RPMI7951 (cell line): ENCODE data around the gene RBM33. TPM values are rescaled to one million over a fixed set of nuclear protein-coding genes. Genes with fewer than 3 reads are reported as not detected.
A peak's percentile ranks its signal among the peaks of the same experiment; 100 is the strongest.

Experiments used
- DNase-seq: peaks from one replicate; pipeline ENCODE4 v3.0.0-alpha.2; 2012; ENCODE audit warnings: low read depth
- total RNA-seq: library from RNA; depleted of rRNA; stranded (reverse); fragments of >200 nt; shearing (Covaris generic); gene quantifications from 2 replicates; pipeline ENCODE4 v1.2.3, GENCODE V29; 2014

The RBM33 gene
- total RNA-seq, 1 experiment from 2014 or later = 12.7 TPM

DNA sequence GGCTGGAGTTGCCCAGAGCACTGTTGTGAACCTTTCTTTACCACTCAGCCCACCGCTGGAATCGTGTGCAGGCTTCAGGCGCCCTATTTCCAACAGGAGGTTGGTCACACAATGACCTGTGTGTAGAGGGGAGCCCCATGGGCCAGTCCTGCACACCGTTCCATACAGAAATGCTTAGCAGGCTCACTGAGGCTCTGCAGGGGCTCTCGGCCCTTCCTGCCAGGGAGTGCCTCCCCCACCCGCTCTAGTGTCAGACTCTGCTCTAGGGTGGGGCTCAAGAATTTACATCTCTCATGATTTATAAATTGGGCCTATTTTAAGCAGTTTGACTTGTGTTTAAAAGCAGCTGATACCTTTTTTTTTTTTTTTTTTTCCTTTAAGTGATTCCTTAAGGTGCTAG lies 125.8 kb downstream of the RBM33 start:
- DNase-seq = no peak

DNA sequence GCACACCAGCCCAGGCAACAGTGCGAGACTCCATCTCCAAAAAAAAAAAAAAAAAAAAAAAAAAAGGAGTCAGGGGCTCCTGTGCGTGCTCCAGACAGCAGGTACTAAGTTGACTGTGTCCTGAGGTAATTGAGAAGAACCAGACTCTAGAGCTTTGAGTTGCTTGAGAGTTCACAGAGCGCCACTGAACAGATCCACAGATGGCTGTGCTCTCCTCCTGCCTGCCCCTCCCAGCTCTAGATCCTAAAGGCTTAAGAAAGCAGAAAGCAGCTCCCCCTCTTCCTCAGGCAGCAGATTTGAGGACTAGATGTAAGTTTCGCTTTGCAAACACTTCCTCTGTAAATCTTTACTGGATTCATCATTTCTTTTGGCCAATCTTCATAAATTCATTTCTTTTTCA lies 129.1 kb downstream of the RBM33 start:
- DNase-seq = no peak

DNA sequence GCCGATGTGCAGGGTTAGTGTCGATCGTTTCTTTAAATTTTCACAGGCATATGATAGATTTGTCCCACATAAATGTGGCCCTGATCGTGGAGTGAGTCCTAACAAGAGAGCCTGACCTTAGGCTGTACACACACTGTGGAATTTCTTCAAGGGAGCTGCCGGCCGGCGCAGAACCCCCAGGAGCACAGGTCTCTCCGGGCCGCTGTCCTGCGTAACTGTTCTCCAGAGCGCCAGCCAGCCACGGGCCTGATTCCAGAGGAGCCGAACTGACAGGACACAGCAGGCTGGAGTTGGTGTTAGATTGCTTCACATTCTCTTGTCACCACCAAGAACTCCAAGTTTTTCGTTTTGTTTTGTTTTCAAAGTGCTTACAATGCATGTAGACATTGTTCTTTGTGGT lies 130.5 kb downstream of the RBM33 start:
- DNase-seq = no peak

- no peak for DNase-seq
These were observed 131.2 kb downstream of the RBM33 start for GRCh38 chr7:155775691-155776090.

GRCh38 chr7:155776606-155777005 lies 132.1 kb downstream of the RBM33 start:
- no peak for DNase-seq

GRCh38 chr7:155778349-155778748 lies 133.9 kb downstream of the RBM33 start:
- no peak for DNase-seq

DNA sequence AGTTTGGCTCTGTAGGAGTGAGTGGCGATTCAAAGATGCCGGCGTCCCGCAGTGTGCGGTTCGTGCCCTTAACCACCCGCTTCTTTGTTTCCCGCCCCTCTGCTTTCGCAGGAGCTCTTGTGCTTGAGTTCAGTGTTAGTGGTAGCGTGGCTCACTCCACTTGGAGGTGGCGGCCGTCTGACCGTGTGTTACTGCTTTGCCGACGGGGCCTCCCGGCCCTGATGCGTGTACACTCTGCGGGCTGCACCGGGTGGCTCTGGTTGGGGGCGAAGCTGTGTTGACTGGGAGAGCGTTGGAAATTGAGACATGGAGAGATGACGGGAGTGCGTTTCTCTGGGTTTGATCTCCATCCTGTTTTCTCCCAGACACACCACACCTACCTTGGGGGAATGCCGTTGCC lies 136.4 kb downstream of the RBM33 start:
- no peak for DNase-seq

DNA sequence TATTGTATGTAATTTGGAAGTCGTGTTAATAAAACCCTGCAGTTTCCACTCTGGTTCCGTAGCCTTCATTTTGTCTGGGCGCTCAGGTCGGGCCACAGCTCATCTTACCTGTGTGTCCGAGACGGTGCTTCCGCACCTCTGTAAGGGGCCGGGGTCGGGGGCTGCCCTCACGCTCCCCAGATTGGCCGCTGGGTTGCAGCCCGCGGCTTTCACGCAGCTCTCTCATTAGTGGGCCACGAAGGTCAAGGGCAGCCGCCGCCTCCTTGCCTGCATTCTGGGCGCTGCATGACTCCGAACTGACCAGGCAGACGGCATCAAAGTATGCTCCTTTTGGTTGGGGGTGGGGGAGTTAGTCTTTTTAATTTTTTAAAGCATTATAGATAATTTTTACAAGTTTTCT lies 137.0 kb downstream of the RBM33 start:
- no peak for DNase-seq

GRCh38 chr7:155782466-155782865 lies 138.0 kb downstream of the RBM33 start:
- no peak for DNase-seq

- DNase-seq = peak; percentile 14
These were observed 141.1 kb downstream of the RBM33 start for GRCh38 chr7:155785536-155785935.

DNA sequence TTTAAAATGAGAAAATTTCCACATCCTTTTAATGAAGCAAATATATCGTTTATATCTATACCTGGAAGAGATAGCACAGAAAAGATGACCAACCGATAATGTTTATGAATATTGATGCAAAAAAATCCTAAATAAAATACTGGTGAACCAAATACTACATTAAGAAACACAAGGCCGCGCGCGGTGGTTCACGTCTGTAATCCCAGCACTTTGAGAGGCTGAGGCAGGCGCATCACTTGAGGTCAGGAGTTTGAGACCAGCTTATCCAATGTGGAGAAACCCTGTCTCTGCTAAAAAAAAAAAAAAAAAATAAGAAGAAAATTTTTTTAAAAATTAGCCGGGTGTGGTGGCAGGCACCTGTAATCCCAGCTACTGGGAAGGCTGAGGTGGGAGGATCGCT lies 142.0 kb downstream of the RBM33 start:
- DNase-seq = no peak

DNA sequence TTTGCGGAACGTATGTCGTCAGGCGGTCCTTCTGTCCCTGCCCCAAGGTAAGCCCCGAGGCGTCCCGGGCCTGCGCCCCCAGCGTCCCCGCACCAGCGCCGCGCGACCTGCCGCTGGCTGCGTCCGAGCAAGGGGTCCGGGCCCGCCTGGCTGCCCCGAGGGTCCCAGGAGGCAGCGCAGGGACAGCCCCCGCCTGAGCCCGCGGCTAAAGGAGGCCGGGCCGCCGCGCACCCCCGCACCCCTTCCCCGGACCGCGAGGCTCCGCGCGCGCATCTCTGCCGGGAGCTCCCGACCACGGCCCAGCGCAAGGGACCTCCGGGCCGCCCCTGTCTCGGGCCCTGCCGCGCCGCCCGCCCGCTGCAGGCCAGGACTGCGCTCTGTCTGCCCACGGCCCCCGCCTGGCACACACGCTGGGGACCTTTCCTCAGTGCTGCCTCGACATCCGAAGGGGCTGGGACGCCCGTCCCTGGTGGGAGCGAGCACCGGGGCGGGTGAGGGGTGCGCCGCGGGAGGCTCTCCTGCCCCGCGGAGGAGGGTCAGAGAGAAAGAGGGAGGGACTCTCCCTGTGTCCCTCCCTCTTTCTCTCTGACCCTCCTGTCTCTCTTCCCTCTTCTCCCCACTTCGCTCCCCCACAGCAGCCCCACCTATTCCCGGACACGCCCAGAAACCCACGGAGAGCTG lies 142.8 kb downstream of the RBM33 start:
- no peak for DNase-seq

GRCh38 chr7:155788616-155789000 lies 144.1 kb downstream of the RBM33 start:
- DNase-seq = no peak

DNA sequence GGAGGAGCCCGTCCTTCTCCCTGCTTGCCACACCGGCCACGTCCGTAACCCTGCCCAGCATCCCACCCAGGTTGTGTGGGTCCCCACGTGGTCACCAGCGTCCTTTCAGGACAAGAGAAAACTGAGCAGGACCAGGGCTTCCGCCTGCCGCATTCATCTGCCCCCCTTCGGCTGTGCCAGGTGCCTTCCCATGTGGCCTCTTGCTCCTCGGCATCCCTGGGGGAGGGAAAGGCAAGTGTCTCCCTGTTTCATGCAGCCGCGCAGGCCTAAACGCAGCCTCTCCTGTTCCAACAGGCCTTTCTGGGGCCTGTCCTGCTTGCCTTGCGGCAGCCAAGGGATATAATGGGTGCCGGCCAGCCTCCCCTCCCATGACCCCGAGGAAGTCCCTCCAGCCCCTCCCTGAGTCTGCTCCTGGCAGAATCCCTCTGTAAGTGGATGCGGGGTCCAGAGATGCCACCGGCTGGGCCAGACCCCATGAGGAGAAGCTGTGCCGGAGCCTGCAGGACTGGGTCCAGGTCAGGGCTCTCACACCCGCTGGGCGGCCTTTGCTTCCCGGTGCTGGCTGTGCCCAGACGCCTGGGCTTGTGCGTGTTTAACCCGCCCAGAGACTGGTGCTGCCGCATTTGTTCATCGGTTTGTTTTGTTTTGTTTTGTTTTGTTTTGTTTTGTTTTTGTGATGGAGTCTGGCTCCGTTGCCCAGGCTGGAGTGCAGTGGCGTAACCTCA lies 144.7 kb downstream of the RBM33 start:
- DNase-seq = no peak

DNA sequence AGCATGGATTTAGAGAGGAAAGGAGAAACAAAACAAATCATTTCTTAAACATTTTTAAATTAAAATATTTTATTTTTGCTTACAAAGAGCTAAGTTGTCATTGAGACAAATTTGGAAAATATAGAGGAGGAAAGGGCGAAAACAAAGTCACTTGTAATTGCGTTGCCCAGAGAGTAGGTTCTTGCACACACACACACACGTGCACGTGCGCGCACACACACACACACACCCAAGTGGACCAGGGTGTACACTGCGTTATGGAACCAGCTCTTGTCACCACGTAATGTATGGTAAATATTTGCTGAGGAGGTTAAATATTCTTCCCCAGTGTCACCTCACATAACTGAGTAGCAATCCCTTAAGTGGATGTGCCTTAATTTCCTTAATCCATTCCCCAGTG lies 146.2 kb downstream of the RBM33 start:
- DNase-seq = no peak

DNA sequence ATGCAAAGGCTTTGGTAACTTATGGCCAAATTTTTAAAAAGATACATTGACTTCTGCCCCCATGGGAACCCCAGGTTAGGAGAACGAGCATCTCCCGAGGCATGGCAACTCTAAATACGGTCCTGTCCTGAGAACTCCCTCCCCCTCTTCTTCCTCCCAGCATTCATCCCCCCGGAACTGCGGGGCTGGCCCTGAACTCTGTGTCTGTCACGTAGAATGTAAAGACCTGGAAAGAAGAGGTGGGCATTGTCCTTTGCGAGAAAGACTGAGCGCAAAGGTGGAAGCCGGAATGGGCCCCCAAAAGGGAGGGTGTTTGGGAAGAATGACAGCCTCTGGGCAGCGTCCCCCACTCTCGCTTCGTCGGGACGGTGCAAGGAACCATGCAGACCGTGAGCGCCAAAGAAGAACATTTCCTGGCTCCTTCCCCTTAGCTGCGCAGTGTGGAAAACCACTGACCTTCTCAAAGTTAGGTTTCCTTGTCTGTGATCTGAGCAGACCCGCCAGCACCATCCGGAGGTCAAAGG lies 146.8 kb downstream of the RBM33 start:
- no peak for DNase-seq

DNA sequence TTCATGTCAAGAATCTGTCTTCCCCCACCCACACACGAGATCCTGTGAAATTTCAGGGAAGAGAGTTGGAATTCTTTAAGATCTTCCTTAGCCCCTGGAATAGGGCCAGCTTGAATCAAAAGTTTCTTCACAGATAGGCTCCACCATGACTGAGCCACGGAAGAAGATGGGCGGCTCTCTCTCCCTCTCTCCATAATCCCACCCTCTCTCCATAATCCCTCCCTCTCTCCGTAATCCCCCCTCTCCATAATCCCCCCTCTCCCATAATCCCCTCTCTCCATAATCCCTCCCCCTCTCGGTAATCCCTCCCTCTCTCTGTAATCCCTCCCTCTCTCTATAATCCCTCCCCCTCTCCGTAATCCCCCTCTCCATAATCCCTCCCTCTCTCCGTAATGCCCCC lies 147.4 kb downstream of the RBM33 start:
- DNase-seq = peak; percentile 17

DNA sequence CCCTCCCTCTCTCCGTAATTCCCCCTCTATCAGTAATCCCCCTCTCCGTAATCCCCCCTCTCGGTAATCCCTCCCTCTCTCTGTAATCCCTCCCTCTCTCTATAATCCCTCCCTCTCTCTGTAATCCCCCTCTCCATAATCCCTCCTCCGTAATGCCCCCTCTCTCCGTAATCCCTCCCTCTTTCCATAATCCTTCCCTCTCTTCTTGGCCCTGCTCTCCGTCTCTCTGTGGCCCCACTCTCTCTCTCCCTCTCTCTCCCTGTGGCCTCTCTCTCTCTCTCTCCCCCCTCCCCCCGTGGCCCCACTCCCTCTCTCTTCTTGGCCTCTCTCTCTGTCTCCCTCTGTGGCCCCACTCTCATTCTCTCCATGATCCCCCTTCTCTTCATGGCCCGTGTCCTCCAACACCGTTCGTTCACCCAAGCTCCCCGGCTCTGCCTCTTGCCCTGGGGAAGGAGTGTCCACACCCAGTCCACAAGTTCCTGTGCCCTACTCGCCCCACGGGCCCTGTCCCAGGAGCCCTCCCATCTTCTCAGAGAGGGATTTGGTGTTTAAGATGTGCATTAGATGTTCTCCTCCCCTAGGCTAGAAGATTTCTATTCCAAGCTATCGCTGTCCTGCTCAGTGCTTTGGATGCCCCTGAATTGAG lies 148.0 kb downstream of the RBM33 start:
- DNase-seq = no peak

DNA sequence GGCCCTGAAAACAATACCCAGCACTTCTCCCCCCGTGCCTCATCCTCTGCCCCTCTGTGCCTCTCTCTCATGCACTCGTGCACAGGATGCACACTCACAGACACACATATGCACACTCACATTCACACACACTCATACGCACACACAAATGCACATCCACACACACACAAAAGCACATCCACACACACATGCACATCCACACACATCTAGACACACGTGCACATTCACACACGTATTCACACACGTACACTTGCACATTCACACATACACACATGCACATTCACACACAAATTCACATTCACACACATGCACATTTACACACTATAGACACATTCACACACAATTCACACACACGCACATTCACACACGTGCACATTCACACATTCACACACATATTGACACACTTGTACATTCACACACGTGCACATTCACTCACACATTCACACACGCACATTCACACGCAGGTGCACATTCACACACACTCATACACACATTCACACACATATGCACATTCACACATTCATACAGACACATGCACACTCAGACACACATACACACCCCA lies 148.6 kb downstream of the RBM33 start:
- DNase-seq = no peak

GRCh38 chr7:155793720-155794119 lies 149.3 kb downstream of the RBM33 start:
- DNase-seq = no peak

DNA sequence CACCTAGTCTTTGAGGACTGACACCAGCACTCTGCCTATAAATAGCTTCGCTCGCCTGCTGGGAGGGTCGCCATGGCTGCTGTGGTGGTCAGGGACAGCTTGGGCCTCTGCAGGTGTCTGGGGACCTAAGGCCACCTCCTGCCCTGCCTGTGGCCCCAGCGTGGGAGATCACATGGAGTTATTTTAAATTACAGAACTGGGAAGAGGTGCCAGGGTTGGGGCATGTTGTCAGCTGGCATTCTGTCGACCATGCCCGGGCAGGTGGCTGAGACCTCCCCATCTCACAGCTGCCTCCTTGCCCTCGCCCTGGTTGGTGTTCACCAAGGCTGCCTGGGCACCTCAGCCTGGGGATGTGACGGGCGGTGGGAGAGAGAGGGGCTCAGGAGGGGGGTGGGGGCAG lies 149.7 kb downstream of the RBM33 start:
- DNase-seq = no peak

DNA sequence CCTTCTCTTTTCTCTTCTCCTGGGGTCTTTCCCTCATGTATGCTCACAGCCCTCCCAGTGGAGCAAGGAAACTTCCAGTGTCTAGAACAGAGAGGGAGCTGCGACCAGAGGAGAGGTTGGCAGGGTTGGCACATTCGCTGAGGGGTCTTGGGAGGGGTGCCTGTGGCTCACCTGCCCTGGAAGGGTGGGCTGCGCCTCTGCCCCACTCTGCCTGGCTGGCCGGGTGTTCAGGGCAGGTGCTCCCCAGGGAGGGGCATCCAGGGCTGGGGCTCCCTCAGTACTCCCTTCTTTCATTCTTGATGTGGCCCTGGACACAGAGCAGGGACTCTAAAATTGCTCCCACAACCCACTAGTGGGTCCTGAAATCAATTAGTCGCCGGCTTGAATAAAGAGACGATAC lies 150.9 kb downstream of the RBM33 start:
- DNase-seq = no peak

DNA sequence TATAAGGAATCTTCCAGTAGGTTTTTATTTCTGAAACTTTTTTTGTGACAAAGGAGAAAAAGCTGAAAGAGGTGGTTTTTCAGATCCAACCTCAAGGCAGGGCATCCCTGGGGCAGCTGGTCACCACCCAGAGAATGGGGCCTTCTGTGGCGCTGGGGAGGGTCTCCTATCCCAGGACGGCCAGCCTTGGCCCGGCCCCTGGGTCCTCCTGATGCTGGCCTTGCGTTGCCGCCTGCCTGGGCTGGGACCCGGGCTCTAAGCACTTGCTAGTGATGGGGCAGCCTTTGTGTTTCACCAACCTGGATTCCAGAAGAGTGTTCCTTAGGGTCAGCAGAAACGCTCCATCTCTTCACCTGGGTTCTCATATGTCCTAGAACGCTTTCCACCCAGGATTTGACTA lies 151.5 kb downstream of the RBM33 start:
- no peak for DNase-seq
